A673 (cell line): ENCODE data around the gene ICAM2. TPM values are rescaled to one million over a fixed set of nuclear protein-coding genes. Genes with fewer than 3 reads are reported as not detected.

Experiments
- BruUV-seq: library from RNA; stranded (reverse); fragments of 400-500 nt; replicated peaks from 2 replicates; lab custom pipeline; 2021; lab: Mats Ljungman, UMichigan
- CTCF ChIA-PET: fragments of 300-600 bp; sonication (Branson Sonifier 250); formaldehyde crosslinking; loops from one replicate; lab custom pipeline; 2022; ENCODE audit warnings: antibody characterized with exemption; lab: Charles Lee
- POLR2A ChIA-PET: fragments of 300-600 bp; sonication (Branson Sonifier 250); formaldehyde crosslinking; loops from one replicate; lab custom pipeline; 2022; ENCODE audit warnings: antibody characterized with exemption; ENCODE audit not compliant: low non-redundant PET; lab: Charles Lee
- DNase-seq: peaks from one replicate; pipeline ENCODE4 v3.0.0-alpha.2; 2015; ENCODE audit warnings: low spot score
- H3K27ac ChIP-seq: fragments of 200-600 bp; sonication (generic); 2 replicates; pipeline ENCODE4 v1.5.1; 2016; ENCODE audit warnings: mixed run types, low read depth, mild to moderate bottlenecking, mixed read lengths, antibody characterized with exemption, low read length; ENCODE audit not compliant: poor library complexity, severe bottlenecking
- H3K27me3 ChIP-seq: fragments of 200-600 bp; sonication (generic); replicated peaks from 2 replicates; pipeline ENCODE4 v1.6.1; 2017; ENCODE audit warnings: mixed run types, low read depth, mild to moderate bottlenecking, mixed read lengths, antibody characterized with exemption, low read length; ENCODE audit not compliant: insufficient read depth, poor library complexity
- H3K36me3 ChIP-seq: fragments of 200-600 bp; sonication (generic); 2 replicates; pipeline ENCODE4 v1.6.1; 2016; ENCODE audit warnings: mixed run types, mild to moderate bottlenecking, mixed read lengths, antibody characterized with exemption, low read length; ENCODE audit not compliant: insufficient read depth, poor library complexity, severe bottlenecking
- H3K4me1 ChIP-seq: fragments of 200-600 bp; sonication (generic); 2 replicates; pipeline ENCODE4 v1.6.1; 2017; ENCODE audit warnings: mixed run types, mild to moderate bottlenecking, mixed read lengths, antibody characterized with exemption, low read length; ENCODE audit not compliant: insufficient read depth, poor library complexity, severe bottlenecking
- H3K4me3 ChIP-seq: fragments of 200-600 bp; sonication (generic); 2 replicates; pipeline ENCODE4 v1.5.1; 2016; ENCODE audit warnings: low read depth, mixed run types, mild to moderate bottlenecking, mixed read lengths, low read length; ENCODE audit not compliant: poor library complexity, severe bottlenecking
- H3K9me3 ChIP-seq: fragments of 200-600 bp; sonication (generic); 2 replicates; pipeline ENCODE4 v1.6.1; 2016; ENCODE audit warnings: mixed run types, low read depth, mild to moderate bottlenecking, mixed read lengths, antibody characterized with exemption, low read length; ENCODE audit not compliant: poor library complexity, severe bottlenecking
- EZH2 ChIP-seq: fragments of 200-600 bp; sonication (generic); IDR thresholded peaks from 2 replicates; pipeline ENCODE4 v1.6.1; 2017; ENCODE audit warnings: borderline replicate concordance, low read depth, mild to moderate bottlenecking, mixed read lengths, antibody characterized with exemption, low read length; ENCODE audit not compliant: poor library complexity, severe bottlenecking
- intact Hi-C: fragments of 100-400 bp; cut with micrococcal nuclease; formaldehyde crosslinking; loops from one replicate; pipeline ENCODE4 v1.10.0; 2022; ENCODE audit not compliant: unreplicated experiment
- total RNA-seq: library from RNA; stranded (reverse); gene quantifications from 2 replicates; pipeline ENCODE4 v1.2.3, GENCODE V29; 2021
- TF ChIP-seq, protein P1 (sequence below): fragments of 300-800, 200-600 bp; sonication (generic); conservative IDR thresholded peaks from 2 replicates; pipeline ENCODE4 v1.5.1; 2017; ENCODE audit warnings: low read depth, mild to moderate bottlenecking, antibody characterized with exemption, low read length, moderate library complexity, mixed read lengths

The ICAM2 gene
- total RNA-seq, 1 experiment from 2014 or later: 0.99 TPM

DNA sequence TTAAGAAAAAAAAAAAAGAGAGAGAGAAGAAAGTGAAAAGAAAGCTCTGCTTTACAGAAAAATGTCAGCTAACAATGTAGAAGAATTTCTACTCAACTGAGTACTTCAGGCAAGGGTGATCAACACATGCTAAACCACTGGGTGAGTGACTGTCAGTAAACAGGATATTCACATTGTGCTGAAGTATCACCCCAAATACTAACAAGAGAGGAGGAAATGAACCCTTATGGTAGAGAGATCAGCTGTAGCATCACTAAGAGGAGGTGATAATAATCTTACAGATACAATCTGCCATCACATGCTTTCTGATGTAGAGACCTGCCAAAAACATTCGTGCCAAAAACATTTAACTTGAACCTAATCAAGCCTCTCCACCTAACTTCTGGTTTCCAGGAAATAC is 30.7 kb upstream of the ICAM2 start:
- H3K9me3 ChIP-seq: no peaks in the 10 kb centered on the region
- no peaks in the 10 kb centered on the region for H3K36me3 ChIP-seq
- H3K4me1 ChIP-seq: no peaks in the 10 kb centered on the region
- H3K27ac ChIP-seq: no peak overlapping the region
- ChIA-PET CTCF (no interaction called here), POLR2A (no interaction called here)
- H3K27me3 ChIP-seq: no peaks in the 10 kb centered on the region
- BruUV-seq: no TSS peak
- no peak for TF ChIP-seq EZH2
- TF ChIP-seq, protein P1, sequence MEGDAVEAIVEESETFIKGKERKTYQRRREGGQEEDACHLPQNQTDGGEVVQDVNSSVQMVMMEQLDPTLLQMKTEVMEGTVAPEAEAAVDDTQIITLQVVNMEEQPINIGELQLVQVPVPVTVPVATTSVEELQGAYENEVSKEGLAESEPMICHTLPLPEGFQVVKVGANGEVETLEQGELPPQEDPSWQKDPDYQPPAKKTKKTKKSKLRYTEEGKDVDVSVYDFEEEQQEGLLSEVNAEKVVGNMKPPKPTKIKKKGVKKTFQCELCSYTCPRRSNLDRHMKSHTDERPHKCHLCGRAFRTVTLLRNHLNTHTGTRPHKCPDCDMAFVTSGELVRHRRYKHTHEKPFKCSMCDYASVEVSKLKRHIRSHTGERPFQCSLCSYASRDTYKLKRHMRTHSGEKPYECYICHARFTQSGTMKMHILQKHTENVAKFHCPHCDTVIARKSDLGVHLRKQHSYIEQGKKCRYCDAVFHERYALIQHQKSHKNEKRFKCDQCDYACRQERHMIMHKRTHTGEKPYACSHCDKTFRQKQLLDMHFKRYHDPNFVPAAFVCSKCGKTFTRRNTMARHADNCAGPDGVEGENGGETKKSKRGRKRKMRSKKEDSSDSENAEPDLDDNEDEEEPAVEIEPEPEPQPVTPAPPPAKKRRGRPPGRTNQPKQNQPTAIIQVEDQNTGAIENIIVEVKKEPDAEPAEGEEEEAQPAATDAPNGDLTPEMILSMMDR: no peak
- intact Hi-C loops: no loop called here
- H3K4me3 ChIP-seq: no peak overlapping the region
- no peak for DNase-seq

DNA sequence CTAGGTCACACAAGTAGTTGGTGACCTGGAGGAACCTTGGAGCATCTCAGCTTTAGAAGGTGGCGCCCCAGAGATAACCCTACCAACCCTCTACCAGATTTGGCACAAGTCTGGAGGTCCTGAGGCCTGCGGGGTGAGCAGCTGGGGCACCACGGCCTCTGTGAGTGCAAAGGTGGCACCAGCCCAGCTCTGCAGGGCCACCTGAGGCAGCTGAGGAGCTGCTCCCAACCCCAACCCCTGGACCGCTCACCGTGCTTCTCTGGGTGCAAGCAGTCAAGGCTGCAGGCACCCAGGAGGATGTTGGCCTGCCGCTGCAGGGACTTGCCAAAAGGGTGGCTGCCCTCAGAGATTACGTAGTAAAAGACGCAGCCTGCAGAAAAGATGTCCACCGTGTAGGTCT is 28.4 kb upstream of the ICAM2 start:
- CTCF ChIA-PET: no interaction called here
- Histone ChIP-seq H3K4me3 (no peak overlapping the region), H3K27me3 (no peaks in the 10 kb centered on the region), H3K36me3 (no peaks in the 10 kb centered on the region), H3K4me1 (no peaks in the 10 kb centered on the region), H3K27ac (no peak overlapping the region), H3K9me3 (no peaks in the 10 kb centered on the region)
- DNase-seq: no peak
- TF ChIP-seq EZH2: no peak
- TF ChIP-seq, protein P1: no peak
- POLR2A ChIA-PET: interaction anchor here (0.6 kb wide), 1 partner anchor 67 kb away, joined by 6 read pairs; no protein-coding TSS in a partner anchor
- intact Hi-C loops: no loop called here
- BruUV-seq: no TSS peak

DNA sequence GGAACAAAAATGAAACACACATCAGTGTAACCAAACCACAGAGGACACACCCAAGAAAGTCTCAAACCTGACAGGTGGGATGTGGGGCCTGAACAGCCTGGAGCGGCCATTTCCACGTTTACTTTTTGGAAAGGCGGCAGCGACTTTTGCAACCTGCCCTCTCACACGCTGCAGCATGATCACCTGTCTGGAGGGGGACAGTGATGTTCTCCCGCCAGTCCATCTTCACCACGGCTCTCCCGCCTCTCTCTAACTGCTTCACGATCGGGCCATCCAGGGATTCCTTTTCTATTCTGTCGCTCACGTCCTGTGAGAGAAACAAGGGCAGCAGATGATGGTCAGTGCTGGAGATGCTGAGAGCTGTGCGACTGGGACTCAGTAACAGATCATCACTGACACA is 24.7 kb upstream of the ICAM2 start:
- ChIA-PET CTCF (interaction anchor here (0.9 kb wide), 1 partner anchor 20 kb away, joined by 3 read pairs; no protein-coding TSS in a partner anchor), POLR2A (no interaction called here)
- H3K27ac ChIP-seq: no peak overlapping the region
- H3K36me3 ChIP-seq: no peaks in the 10 kb centered on the region
- TF ChIP-seq EZH2: no peak
- TF ChIP-seq, protein P1: no peak
- H3K4me3 ChIP-seq: no peak overlapping the region
- no peaks in the 10 kb centered on the region for H3K9me3 ChIP-seq
- no TSS peak for BruUV-seq
- DNase-seq: no peak
- H3K4me1 ChIP-seq: no peaks in the 10 kb centered on the region
- intact Hi-C loops: no loop called here
- no peaks in the 10 kb centered on the region for H3K27me3 ChIP-seq
